ENCODE measurements around the gene RNF214.
A peak's percentile ranks its signal among the peaks of the same experiment; 100 is the strongest.
"Not testable (repeated sequence)": the region's sequence is repeated elsewhere in the genome, so short reads cannot be mapped to it uniquely, and the experiment has no call there.

RNF214 gene

GRCh38 chr11:117319214-117319840, 86.9 kb downstream of the RNF214 start:
- DNase-seq: no peak

GRCh38 chr11:117327255-117327566, 94.7 kb downstream of the RNF214 start:
- DNase-seq: not testable (repeated sequence)

GRCh38 chr11:117327567-117328374, 95.3 kb downstream of the RNF214 start, which contains the start of gene CEP164:
TSS of gene CEP164 (plus strand) at chr11:117327854. CDS start at chr11:117338587, 10,733 bp downstream.
- DNase-seq: peak; percentile 95

- DNase-seq: no peak
These were observed 96.0 kb downstream of the RNF214 start for GRCh38 chr11:117328375-117329010.

GRCh38 chr11:117332843-117333242, 100.4 kb downstream of the RNF214 start:
- DNase-seq: no peak

GRCh38 chr11:117333917-117334316, 101.4 kb downstream of the RNF214 start:
- no peak for DNase-seq

- no peak for DNase-seq
These were observed 102.4 kb downstream of the RNF214 start for GRCh38 chr11:117334896-117335295.

GRCh38 chr11:117335399-117335798, 102.9 kb downstream of the RNF214 start:
- no peak for DNase-seq

Data from stimulated activated CD8-positive, alpha-beta memory T cell treated with anti-CD3 and anti-CD28 coated beads, Interleukin-4, amount 100 ng/mL, for 48 hours (primary cell).